Activated T-cell treated with anti-CD3 and anti-CD28 coated beads for 4 hours (primary cell): ENCODE data around the gene GPN3.
"Not testable (repeated sequence)": the region's sequence is repeated elsewhere in the genome, so short reads cannot be mapped to it uniquely, and the experiment has no call there.

Source experiments
- DNase-seq: peaks from one replicate; pipeline ENCODE4 v3.0.0-alpha.2; 2020

GPN3 gene

DNA sequence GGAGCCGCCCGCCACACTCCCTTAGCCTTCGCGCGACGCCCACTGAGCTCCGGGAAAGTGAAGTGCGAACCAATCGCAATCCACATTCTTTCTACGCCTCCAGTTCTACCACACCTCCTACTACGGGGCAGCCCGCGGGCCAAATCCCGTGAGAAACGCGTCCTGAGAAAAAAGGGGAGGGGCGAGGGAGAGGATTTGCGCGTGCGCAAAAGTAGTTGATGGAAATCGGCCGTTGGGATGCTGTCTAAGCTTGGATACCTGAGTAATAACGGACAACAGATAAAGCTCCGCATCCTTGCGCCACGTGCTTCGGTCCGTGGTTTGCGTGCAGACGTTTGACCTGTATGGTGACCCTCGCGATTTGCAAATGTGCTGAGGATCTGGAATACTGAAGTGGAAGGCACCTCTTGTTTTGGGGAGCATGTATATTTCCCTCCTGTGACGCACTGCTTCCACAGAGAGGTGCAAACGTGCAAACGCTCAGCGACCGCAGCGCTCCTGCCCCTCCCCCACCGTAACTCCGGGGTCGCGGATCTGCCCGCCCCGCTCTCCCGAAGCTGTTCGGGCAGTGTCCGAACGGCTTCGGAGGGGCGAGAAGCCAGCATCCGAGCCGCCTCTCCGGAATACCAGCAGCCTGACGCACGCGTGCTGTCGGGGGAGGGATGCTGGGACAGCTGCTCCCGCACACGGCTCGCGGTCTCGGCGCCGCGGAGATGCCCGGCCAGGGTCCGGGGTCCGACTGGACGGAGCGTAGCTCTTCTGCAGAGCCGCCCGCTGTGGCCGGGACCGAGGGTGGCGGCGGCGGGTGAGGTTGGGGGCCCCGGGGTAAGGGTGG lies at the start of gene GPN3, which contains the start of gene FAM216A:
GPN3 (minus strand) TSS at position 44 of the 835 bp plus-strand sequence. CDS start 54 bp downstream, outside the sequence.
FAM216A (plus strand) TSS at position 632 of the 835 bp plus-strand sequence; CDS start at position 663, 31 bp downstream.
- DNase-seq, result peak; percentile 95

GRCh38 chr12:110516995-110517394 lies 48.9 kb upstream of the GPN3 start:
- no peak for DNase-seq

- DNase-seq, result no peak
These were observed 46.3 kb upstream of the GPN3 start for GRCh38 chr12:110514363-110514762.

DNA sequence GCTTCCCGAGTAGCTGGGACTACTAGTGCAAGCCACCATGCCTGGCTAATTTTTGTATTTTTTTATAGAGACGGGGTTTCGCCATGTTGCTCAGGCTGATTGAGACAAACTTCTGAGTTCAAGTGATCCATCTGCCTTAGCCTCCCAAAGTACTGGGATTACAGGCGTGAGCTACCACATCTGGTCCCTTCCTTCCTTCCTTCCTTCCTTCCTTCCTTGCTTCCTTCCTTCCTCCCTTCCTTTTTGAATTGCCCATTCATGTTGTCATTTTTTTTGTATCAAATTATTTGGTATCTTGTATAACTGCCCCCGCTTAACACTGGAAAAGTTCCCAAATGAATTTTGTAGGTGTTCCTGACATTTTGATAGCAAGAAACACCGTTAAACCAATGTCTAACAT lies 45.8 kb upstream of the GPN3 start:
- DNase-seq, result no peak

GRCh38 chr12:110508071-110508586 lies 40.1 kb upstream of the GPN3 start:
- DNase-seq, result no peak

DNA sequence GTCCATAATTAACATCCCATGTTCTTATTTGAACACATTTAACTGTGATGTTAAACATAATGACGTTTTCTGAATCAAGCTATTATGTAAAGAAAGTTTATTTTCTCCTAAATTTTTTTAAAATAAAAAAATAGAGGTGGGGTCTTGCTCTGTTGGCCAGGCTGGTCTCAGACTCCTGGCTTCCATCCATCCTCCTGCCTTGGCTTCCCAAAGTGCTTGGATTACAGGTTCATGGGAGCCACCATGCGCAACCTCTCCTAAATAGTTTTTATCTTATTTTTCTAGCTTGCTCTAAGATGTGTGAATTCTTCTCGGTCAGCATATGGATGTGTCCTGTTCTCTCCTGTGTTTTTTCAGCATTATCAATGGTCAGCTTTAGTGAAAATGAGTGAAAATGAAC lies 37.3 kb upstream of the GPN3 start:
- no peak for DNase-seq

GRCh38 chr12:110503432-110503831 lies 35.4 kb upstream of the GPN3 start:
- DNase-seq, result no peak

DNA sequence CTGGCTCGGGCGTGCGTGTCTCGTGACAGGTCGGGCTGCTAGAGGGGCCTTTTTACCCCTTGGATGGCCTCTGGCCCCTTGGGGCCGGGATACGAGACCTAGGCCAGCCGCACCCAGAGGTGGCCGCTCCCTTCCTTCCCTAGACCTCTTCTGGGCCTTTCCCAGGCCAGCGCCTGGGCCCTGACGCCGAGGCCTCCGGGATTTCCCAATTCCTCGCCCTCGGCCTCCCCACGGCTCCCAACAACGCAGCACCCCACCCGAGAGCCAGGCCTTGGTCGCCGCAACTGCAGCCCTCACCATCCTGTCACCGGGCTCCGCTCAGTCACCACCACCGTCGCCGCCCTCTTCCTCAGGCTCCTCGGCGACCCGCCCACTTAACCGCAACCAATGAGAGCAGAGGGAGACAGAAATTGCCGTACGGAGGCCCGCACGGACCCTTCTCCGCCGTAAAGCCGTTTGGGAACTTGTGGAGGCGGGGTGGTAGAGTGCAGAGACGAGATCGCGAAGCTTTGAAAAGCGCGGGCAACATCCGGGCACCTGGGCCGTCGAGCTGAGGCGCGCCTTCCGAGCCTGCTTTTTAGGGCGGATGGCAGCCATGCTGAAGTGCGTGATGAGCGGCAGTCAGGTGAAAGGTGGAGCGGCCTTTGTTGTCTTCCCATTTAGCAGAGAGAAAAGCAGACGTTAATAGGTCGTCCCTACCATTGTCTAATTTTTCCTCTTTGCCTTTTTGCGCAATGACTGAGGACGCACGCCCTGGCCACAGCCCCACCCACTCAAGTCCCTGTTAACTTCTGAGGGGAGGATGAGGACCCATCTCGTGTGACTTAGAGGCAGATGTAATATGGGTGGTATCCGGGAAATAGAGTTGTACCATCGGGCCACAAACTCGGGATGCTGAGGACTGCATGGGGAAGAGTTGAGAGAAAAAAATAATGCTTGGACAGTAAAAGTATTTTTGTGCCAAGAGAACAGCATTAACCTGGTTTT lies 34.0 kb upstream of the GPN3 start, which contains the start of the genes RAD9B and VPS29:
RAD9B (plus strand) TSS at position 580 of the 987 bp plus-strand sequence; CDS start at position 587, 7 bp downstream.
VPS29 (minus strand) TSS at position 360 of the 987 bp plus-strand sequence; CDS start at position 300, 60 bp downstream.
- DNase-seq, result peak; percentile 98

GRCh38 chr12:110501399-110501751 lies 33.3 kb upstream of the GPN3 start:
- DNase-seq, result peak; percentile 11

- no peak for DNase-seq
These were observed 31.1 kb upstream of the GPN3 start for GRCh38 chr12:110498984-110499706.

DNA sequence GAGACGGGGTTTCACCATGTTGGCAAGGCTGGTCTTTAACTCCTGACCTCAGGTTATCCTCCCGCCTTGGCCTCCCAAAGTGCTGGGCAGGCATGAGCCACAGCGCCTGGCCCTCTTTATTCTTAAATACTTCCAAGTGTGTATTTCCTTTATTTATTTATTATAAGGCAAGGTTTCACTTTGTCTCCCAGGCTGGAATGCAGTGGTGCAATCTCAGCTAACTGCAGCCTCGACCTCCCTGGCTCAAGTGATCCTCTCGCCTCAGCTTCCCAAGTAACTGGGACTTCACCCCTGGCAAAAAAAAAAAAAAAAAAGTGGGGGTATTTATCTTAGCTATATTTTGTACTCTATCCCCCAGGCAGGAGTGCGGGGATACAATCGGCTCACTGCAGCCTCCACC lies 7.4 kb upstream of the GPN3 start:
- no peak for DNase-seq

DNA sequence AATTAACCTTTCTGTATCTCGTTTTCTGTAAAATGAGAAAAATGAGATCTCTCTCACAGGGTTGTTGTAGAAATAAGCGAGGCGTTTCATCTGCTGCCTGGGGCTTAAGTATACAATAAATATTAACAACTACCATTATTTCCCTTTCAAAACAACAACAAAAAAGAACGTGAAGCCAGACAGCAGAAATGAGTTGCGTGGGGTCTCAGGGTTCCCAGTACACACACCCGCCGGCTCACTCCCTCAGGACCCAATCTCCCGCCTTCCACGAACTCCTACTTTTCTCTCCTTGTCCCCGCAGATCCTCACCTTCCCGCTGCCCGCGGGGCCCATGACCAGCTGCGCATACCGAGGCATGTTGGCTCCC lies 227 bp downstream of the GPN3 start:
- DNase-seq, result no peak

- no peak for DNase-seq
These were observed 1.3 kb downstream of the GPN3 start for GRCh38 chr12:110466791-110467190.

DNA sequence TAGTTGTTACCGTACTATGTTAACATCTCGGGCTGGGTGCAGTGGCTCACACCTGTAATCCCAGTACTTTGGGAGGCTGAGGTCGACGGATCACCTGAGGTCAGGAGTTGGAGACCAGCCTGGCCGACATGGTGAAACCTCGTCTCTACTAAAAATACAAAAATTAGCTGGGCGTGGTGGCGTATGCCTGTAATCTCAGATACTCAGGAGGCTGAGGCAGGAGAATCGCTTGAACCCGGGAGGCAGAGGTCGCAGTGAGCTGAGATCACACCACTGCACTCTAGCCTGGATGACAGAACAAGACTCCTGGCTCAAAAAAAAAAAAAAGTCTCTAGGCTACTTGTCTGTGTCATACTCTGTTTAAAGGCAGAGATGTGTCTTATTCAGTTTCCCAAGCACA lies 2.3 kb downstream of the GPN3 start:
- not testable (repeated sequence) for DNase-seq

GRCh38 chr12:110465024-110465423 lies 3.0 kb downstream of the GPN3 start:
- no peak for DNase-seq

GRCh38 chr12:110461189-110461588 lies 6.9 kb downstream of the GPN3 start:
- DNase-seq, result not testable (repeated sequence)

- no peak for DNase-seq
These were observed 9.3 kb downstream of the GPN3 start for GRCh38 chr12:110458756-110459155.

- DNase-seq, result no peak
These were observed 14.3 kb downstream of the GPN3 start for GRCh38 chr12:110453569-110454296.

DNA sequence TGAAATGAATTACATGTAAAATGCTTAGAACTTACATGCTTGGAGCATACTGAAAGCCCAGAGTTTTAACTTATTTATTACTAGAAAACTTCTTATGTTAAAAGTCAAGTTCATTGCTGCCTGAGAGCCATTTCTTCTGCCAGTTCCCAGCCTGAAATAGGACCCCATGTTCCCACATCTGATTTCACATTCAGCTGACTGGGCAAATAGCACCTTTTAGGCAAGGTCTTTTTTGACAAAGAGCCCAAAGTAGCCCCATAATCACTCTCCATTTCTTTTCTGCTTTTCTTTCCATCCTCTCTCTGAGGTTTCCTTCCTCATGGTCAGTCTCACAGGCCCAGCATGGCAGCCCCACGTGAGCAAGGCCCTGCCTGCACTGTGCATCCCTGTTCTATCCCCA lies 16.8 kb downstream of the GPN3 start:
- no peak for DNase-seq

GRCh38 chr12:110449799-110450497 lies 18.1 kb downstream of the GPN3 start, which contains the start of gene ARPC3:
Gene ARPC3, minus strand, starts transcription at chr12:110450337. Its CDS starts 77 bp downstream, at chr12:110450260.
- DNase-seq, result peak; percentile 89

GRCh38 chr12:110444455-110444854 lies 23.6 kb downstream of the GPN3 start:
- no peak for DNase-seq
